HepG2 (cell line): ENCODE data around the gene NFKBIA. TPM values are rescaled to one million over a fixed set of nuclear protein-coding genes. Genes with fewer than 3 reads are reported as not detected.

ENCODE experiments used
- CHCHD3 ChIP-seq: sonication (generic); formaldehyde crosslinking; IDR thresholded peaks from 2 replicates; pipeline ENCODE4 v1.8.0; 2022; ENCODE audit warnings: mild to moderate bottlenecking, missing genetic modification reagents, moderate library complexity
- FOXA1 ChIP-seq, 2 experiments: fragments of 450-650 bp in 1 of 2; sonication (generic) in 1 of 2; formaldehyde crosslinking in 1 of 2; IDR thresholded peaks; 2 replicates each; pipeline versions ENCODE4 v1.4.0 to v1.6.1; 2016 to 2020; ENCODE audit warnings: missing genetic modification reagents in 1 of 2
- GPN1 ChIP-seq: sonication (generic); formaldehyde crosslinking; IDR thresholded peaks from 2 replicates; pipeline ENCODE4 v1.5.1; 2020; ENCODE audit warnings: missing genetic modification reagents, borderline replicate concordance
- HMGXB4 ChIP-seq, 2 experiments: sonication (generic) in 1 of 2; formaldehyde crosslinking in 1 of 2; IDR thresholded peaks; 2 replicates each; pipeline versions ENCODE4 v1.4.0 to v1.6.1; 2018 to 2020; ENCODE audit warnings: missing genetic modification reagents in 2 of 2, borderline replicate concordance in 1 of 2, low read depth in 1 of 2, mild to moderate bottlenecking in 1 of 2, missing biosample characterization in 1 of 2
- HOXD1 ChIP-seq: sonication (generic); formaldehyde crosslinking; IDR thresholded peaks from 2 replicates; pipeline ENCODE4 v1.5.0; 2020; ENCODE audit warnings: missing genetic modification reagents
- KAT2B ChIP-seq: fragments of 150-350 bp; IDR thresholded peaks from 2 replicates; pipeline ENCODE4 v1.6.1; 2014; ENCODE audit warnings: low read depth, low read length, borderline replicate concordance
- KAT8 ChIP-seq: IDR thresholded peaks from 2 replicates; pipeline ENCODE4 v1.6.1; 2016; ENCODE audit warnings: missing genetic modification reagents, missing compliant biosample characterization
- REPIN1 ChIP-seq: sonication (generic); formaldehyde crosslinking; IDR thresholded peaks from 2 replicates; pipeline ENCODE4 v1.8.0; 2022; ENCODE audit warnings: missing genetic modification reagents, low read depth, mild to moderate bottlenecking, borderline replicate concordance
- RERE ChIP-seq: IDR thresholded peaks from 2 replicates; pipeline ENCODE4 v1.6.1; 2016; ENCODE audit warnings: low read depth, missing genetic modification reagents, missing compliant biosample characterization
- ZFP41 ChIP-seq: sonication (generic); formaldehyde crosslinking; IDR thresholded peaks from 2 replicates; pipeline ENCODE4 v1.4.0; 2020; ENCODE audit warnings: mild to moderate bottlenecking, missing genetic modification reagents, borderline replicate concordance
- ZNF207 ChIP-seq: fragments of 450-650 bp; IDR thresholded peaks from 2 replicates; pipeline ENCODE4 v1.6.1; 2016; ENCODE audit warnings: antibody characterized with exemption, borderline replicate concordance
- ZNF33B ChIP-seq: sonication (generic); formaldehyde crosslinking; IDR thresholded peaks from 2 replicates; pipeline ENCODE4 v1.5.1; 2020; ENCODE audit warnings: mild to moderate bottlenecking, missing genetic modification reagents
- ZNF512 ChIP-seq: sonication (generic); formaldehyde crosslinking; IDR thresholded peaks from 2 replicates; pipeline ENCODE4 v1.4.0; 2020; ENCODE audit warnings: mild to moderate bottlenecking, missing genetic modification reagents
- ZNF589 ChIP-seq: sonication (generic); formaldehyde crosslinking; conservative IDR thresholded peaks from 2 replicates; pipeline ENCODE4 v1.8.0; 2022; ENCODE audit warnings: mild to moderate bottlenecking, moderate library complexity, missing genetic modification reagents
- ZNF652 ChIP-seq: IDR thresholded peaks from 2 replicates; pipeline ENCODE4 v1.6.1; 2016; ENCODE audit warnings: low read depth, borderline replicate concordance
- polyA plus RNA-seq, 8 experiments: library from polyadenylated mRNA; depleted of rRNA in 3 of 8; stranded (reverse) in 7 of 8; unstranded in 1 of 8; fragments of >200 nt; fragmentation: Illumina TruSeq in 4 of 8; extraction: Trizol in 4 of 8; gene quantifications; 2 replicates each; pipeline versions ENCODE4 v1.2.1 to v1.2.3, GENCODE V29; 2011 to 2016; ENCODE audit warnings: low read depth in 4 of 8, missing spikeins in 1 of 8, mixed read lengths in 1 of 8; ENCODE audit not compliant: insufficient read depth in 1 of 8
- total RNA-seq, 5 experiments: library from RNA; depleted of rRNA; stranded (reverse); fragments of >200 nt; fragmentation: Illumina TruSeq; extraction: Trizol; gene quantifications; 2 replicates each; pipeline ENCODE4 v1.2.3, GENCODE V29; 2016; ENCODE audit warnings: low read depth in 1 of 5
- TF ChIP-seq, protein P1 (sequence below): IDR thresholded peaks from 2 replicates; pipeline ENCODE4 v1.6.1; 2016; ENCODE audit warnings: mild to moderate bottlenecking, missing biosample characterization, missing genetic modification reagents
- TF ChIP-seq, protein P2 (sequence below): sonication (generic); formaldehyde crosslinking; IDR thresholded peaks from 2 replicates; pipeline ENCODE4 v1.8.0; 2022; ENCODE audit warnings: mild to moderate bottlenecking, missing genetic modification reagents

Gene NFKBIA
- total and polyA plus RNA-seq, 2 of the 13 experiments (the other 11 are each of a cell fraction or from before 2014, with no cell fraction given): 197 to 319 TPM

- TF ChIP-seq HMGXB4 (CRISPR knock-in tag; IDR thresholded peaks at IDR 0.05; ENCODE audit: borderline replicate concordance in 1 of 2, low read depth in 1 of 2) (peak; percentile 53 to 80; a peak in 3 of 4 replicates), CHCHD3 (CRISPR knock-in tag) (0 out of 2 replicates have a peak, but pooled peaks have one; percentile 58), FOXA1 (IDR thresholded peaks at IDR 0.05) (no peak), FOXA1 (CRISPR knock-in tag; IDR thresholded peaks at IDR 0.05) (no peak), HOXD1 (CRISPR knock-in tag) (no peak), RERE (CRISPR knock-in tag) (no peak; the same call in 1 of the 2 replicates), ZNF652 (CRISPR knock-in tag) (no peak), ZNF589 (no peak), ZNF512 (CRISPR knock-in tag) (peak; percentile 19; the same call in 1 of the 2 replicates), ZFP41 (CRISPR knock-in tag) (no peak), GPN1 (CRISPR knock-in tag) (no peak), KAT2B (no peak), KAT8 (CRISPR knock-in tag) (peak; percentile 60), ZNF207 (no peak), ZNF33B (no peak; the same call in 1 of the 2 replicates), REPIN1 (CRISPR knock-in tag) (no peak)
- TF ChIP-seq, protein P1, sequence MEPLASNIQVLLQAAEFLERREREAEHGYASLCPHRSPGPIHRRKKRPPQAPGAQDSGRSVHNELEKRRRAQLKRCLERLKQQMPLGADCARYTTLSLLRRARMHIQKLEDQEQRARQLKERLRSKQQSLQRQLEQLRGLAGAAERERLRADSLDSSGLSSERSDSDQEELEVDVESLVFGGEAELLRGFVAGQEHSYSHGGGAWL (CRISPR knock-in tag): no peak; the same call in 1 of the 2 replicates
- TF ChIP-seq, protein P2, sequence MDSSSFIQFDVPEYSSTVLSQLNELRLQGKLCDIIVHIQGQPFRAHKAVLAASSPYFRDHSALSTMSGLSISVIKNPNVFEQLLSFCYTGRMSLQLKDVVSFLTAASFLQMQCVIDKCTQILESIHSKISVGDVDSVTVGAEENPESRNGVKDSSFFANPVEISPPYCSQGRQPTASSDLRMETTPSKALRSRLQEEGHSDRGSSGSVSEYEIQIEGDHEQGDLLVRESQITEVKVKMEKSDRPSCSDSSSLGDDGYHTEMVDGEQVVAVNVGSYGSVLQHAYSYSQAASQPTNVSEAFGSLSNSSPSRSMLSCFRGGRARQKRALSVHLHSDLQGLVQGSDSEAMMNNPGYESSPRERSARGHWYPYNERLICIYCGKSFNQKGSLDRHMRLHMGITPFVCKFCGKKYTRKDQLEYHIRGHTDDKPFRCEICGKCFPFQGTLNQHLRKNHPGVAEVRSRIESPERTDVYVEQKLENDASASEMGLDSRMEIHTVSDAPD (CRISPR knock-in tag): no peak; the same call in 1 of the 2 replicates
Measured at GRCh38 chr14:35384455-35385041, 20.0 kb downstream of the NFKBIA start (continued).
